B cell (primary cell): Measurements from ENCODE around the gene MAP3K21.

ENCODE experiments used
- CTCF ChIP-seq: fragments of 200-600 bp; IDR thresholded peaks from one replicate; pipeline ENCODE4 v1.8.0; 2022; ENCODE audit warnings: antibody characterized with exemption, mild to moderate bottlenecking
- EZH2 ChIP-seq: IDR thresholded peaks from 2 replicates; pipeline ENCODE4 v1.6.1; 2012; ENCODE audit warnings: borderline replicate concordance, low read depth, mild to moderate bottlenecking, moderate library complexity, low read length; ENCODE audit not compliant: insufficient read depth, poor library complexity, severe bottlenecking

GRCh38 chr1:233300326-233300725 is 27.2 kb upstream of the MAP3K21 start:
- TF ChIP-seq CTCF = no peak
- no peak for TF ChIP-seq EZH2
